Bronchial epithelial cell (primary cell): ENCODE results near the gene ACTG2. TPM values are rescaled to one million over a fixed set of nuclear protein-coding genes. Genes with fewer than 3 reads are reported as not detected.

Experiments
- DNase-seq: peaks from one replicate; pipeline ENCODE4 v3.0.0-alpha.2; 2010; ENCODE audit warnings: low read depth
- FAIRE-seq: peaks from 2 replicates; lab custom pipeline; 2011; peaks lifted over from hg19 to GRCh38; lab: Jason Lieb, UNC
- H3K27me3 ChIP-seq: 2 replicates; pipeline ENCODE4 v1.5.1; 2011; ENCODE audit warnings: low read length; ENCODE audit not compliant: control insufficient read depth, insufficient read depth
- H3K36me3 ChIP-seq: 2 replicates; pipeline ENCODE4 v1.5.1; 2011; ENCODE audit warnings: low read length; ENCODE audit not compliant: control insufficient read depth, insufficient read depth
- H3K4me3 ChIP-seq: 2 replicates; pipeline ENCODE4 v1.5.1; 2011; ENCODE audit warnings: mild to moderate bottlenecking, low read depth, low read length, control low read depth
- total RNA-seq: library from RNA; depleted of rRNA; stranded (reverse); fragments of >200 nt; gene quantifications from 2 replicates; pipeline ENCODE4 v1.2.1, GENCODE V29; 2014
- TF ChIP-seq, protein P1 (sequence below): IDR thresholded peaks from 2 replicates; pipeline ENCODE4 v1.5.1; 2011; ENCODE audit warnings: mild to moderate bottlenecking, moderate library complexity, low read length, control low read depth, inconsistent platforms; ENCODE audit not compliant: insufficient read depth, severe bottlenecking

Gene ACTG2
- total RNA-seq, 1 donor from 2014 or later, result not detected

DNA sequence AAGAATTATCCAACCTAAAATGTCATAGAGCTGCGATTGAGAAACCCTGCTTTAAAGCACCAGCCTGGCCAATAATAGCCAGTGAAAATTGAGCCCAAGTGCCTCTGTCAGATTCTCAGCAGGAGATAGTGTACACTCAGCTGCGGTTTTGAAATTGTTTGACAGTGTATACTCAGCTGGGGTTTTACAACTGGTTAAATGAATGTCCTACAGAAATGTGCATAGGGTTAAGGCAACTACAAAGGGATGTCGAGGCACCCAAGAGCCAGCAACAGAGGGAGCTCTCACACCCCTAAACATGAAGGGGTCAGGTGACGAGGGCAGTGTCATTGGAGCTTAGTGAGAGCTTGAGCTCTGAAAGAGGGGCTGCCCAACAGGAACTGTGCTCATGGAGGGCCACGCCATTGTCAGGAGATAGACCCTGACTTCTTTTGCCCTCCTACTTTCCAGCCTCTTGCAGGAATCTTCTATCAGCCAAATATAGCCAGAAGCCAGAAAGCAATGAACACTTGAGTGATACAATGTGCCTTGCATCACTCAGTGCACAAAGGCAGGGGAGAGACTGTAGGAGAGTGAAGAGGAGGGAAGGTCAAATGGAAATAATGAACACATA, 15.1 kb downstream of the ACTG2 start:
- Histone ChIP-seq H3K4me3 (no peak overlapping the region), H3K27me3 (no peaks in the 10 kb centered on the region), H3K36me3 (no peaks in the 10 kb centered on the region)
- FAIRE-seq (no peak), DNase-seq (peak; percentile 46)
- TF ChIP-seq, protein P1, sequence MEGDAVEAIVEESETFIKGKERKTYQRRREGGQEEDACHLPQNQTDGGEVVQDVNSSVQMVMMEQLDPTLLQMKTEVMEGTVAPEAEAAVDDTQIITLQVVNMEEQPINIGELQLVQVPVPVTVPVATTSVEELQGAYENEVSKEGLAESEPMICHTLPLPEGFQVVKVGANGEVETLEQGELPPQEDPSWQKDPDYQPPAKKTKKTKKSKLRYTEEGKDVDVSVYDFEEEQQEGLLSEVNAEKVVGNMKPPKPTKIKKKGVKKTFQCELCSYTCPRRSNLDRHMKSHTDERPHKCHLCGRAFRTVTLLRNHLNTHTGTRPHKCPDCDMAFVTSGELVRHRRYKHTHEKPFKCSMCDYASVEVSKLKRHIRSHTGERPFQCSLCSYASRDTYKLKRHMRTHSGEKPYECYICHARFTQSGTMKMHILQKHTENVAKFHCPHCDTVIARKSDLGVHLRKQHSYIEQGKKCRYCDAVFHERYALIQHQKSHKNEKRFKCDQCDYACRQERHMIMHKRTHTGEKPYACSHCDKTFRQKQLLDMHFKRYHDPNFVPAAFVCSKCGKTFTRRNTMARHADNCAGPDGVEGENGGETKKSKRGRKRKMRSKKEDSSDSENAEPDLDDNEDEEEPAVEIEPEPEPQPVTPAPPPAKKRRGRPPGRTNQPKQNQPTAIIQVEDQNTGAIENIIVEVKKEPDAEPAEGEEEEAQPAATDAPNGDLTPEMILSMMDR, result peak; percentile 62

DNA sequence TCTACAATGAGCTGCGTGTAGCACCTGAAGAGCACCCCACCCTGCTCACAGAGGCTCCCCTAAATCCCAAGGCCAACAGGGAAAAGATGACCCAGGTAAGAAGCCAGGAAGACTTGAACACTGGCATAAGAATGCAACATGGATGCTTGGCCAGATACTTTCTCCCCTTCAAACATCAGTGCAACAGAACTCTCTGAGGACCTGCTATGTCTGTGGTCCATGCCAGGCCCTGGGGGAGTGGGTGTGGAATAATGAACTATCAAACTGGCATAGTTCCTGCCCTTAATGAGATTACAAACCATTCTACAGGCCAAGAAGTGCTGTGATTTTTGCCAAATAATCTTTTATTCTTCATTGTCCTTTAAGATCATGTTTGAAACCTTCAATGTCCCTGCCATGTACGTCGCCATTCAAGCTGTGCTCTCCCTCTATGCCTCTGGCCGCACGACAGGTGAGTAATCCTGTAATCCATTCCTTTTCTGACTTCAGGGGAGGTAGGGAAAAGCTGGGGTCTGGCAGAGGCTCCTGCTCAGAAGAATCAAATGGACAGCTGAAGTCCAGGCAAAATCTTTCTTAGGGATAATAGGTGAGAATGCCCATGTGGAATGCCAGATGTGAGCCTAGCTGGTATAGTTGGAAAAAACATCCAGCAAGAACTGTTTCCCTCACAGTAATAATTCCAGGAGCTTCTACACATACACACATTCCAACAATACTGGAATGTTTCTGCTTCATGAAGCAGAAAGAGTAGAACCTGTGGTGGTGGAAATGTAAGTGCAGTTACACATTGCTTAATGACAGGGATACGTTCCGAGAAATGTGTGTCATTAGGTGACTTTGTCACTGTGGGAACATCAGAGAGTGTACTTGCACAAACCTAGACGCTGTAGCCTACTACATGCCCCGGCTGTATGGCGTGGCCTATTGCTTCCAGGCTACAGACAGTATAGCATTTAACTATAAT, 16.2 kb downstream of the ACTG2 start:
- DNase-seq (no peak), FAIRE-seq (no peak)
- Histone ChIP-seq H3K4me3 (no peak overlapping the region), H3K27me3 (no peaks in the 10 kb centered on the region), H3K36me3 (no peaks in the 10 kb centered on the region)
- TF ChIP-seq, protein P1, result no peak

- TF ChIP-seq, protein P1, result no peak
- DNase-seq (no peak), FAIRE-seq (no peak)
- no peaks in the 10 kb centered on the region for H3K27me3 ChIP-seq
- no peaks in the 10 kb centered on the region for H3K36me3 ChIP-seq
- no peak overlapping the region for H3K4me3 ChIP-seq
Observed at GRCh38 chr2:73910873-73911547, 18.2 kb downstream of the ACTG2 start.

DNA sequence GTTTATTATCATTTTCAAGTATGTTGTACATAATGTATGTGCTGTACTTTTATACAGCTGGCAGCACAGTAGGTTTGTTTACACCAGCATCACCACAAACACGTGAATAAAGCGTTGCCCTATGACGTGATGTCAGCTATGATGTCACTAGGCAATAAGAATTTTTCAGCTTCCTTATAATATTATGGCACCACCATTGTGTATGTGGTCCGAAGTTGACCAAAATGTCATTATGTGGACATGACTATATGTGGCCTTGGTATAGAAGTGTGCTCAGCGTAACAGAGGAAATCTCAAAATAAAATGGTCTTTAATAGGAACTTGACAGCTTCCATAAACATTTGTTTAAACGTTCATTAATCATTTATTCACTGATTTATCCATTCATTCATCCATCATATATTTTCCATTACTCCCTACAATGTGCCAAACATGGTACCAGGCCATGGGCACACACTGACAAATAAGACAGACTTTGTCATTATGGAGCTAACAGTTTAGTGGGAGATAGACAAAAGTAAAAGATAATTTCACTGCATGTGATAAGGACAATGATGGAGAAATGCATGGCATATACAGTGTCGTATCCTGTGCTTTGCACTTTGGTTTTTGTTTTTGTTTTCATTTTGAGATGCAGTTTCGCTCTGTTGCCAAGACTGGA, 18.9 kb downstream of the ACTG2 start:
- no peaks in the 10 kb centered on the region for H3K27me3 ChIP-seq
- FAIRE-seq (no peak), DNase-seq (no peak)
- H3K36me3 ChIP-seq, result no peaks in the 10 kb centered on the region
- TF ChIP-seq, protein P1, result no peak
- H3K4me3 ChIP-seq, result no peak overlapping the region

DNA sequence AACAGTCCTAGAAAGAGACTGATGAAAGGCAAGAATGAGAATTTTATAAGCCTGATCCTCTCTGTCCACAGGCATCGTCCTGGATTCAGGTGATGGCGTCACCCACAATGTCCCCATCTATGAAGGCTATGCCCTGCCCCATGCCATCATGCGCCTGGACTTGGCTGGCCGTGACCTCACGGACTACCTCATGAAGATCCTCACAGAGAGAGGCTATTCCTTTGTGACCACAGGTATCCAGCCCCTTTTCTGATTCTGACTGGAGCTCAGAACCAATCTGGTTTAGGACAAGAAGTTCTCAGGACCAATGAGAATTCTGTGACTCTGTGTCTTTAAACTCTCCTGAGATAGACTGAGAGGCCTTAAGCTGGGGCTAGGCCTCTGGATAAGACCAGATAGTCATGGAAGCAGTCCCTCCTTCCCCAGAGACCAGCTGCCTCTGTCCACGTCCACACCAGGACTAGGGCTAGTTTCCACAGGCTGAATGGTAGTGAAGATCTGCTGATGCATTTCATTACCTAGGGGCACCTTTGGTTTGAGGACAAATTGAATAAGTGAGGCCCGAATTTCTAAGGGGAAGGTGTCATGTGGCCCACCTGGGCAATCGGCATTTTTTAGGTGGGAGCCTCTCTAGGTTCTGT, 20.7 kb downstream of the ACTG2 start:
- no peak overlapping the region for H3K4me3 ChIP-seq
- FAIRE-seq, result no peak
- no peaks in the 10 kb centered on the region for H3K27me3 ChIP-seq
- no peak for DNase-seq
- TF ChIP-seq, protein P1, result no peak
- H3K36me3 ChIP-seq, result no peaks in the 10 kb centered on the region
